Adrenal gland (tissue), 5 donors: ENCODE measurements around the gene TULP4.

Experiments
- CTCF ChIP-seq, 6 experiments: fragments of 450-650 bp in 4 of 6; fragments of 200-600 bp in 2 of 6; sonication (generic) in 1 of 6; IDR thresholded peaks; 1 replicate in 5 of 6; 2 replicates in 1 of 6; pipeline versions ENCODE4 v1.5.1 to v1.8.0; 2016 to 2021; ENCODE audit warnings: antibody characterized with exemption in 6 of 6, mild to moderate bottlenecking in 2 of 6, moderate library complexity in 1 of 6
- POLR2A ChIP-seq, 2 donors: fragments of 450-650 bp; IDR thresholded peaks; one replicate each; pipeline ENCODE4 v1.6.1; 2017; ENCODE audit warnings: antibody characterized with exemption in 2 of 2, mild to moderate bottlenecking in 2 of 2, moderate library complexity in 1 of 2
- donor health status: DM: no; HTN: no; CAD: no.

DNA sequence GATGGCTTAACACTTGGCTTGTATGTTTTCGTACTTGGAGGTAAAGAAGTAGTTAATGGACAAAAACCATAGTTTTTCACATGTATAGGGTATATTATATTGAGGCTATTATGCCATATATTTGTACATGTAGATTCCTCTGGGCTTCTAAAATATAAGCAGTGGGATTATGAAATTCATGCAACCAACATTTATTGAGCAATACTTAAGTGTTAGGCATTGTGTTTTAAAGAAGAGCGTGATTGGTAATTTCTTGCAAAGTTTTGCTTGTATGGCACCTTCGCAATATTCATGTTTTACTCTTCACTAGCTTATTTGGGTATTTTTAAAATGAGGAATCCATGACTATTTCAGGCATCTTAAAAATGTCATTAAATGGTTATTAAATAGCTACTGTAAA lies 2.5 kb downstream of the TULP4 start:
- TF ChIP-seq POLR2A (IDR thresholded peaks at IDR 0.05), result no peak
- TF ChIP-seq CTCF (IDR thresholded peaks at IDR 0.05), result no peak
